Keratinocyte (primary cell): ENCODE data around the gene C1orf167. TPM values are rescaled to one million over a fixed set of nuclear protein-coding genes. Genes with fewer than 3 reads are reported as not detected.

Experiments used
- DNase-seq: peaks from one replicate; pipeline ENCODE4 v3.0.0-alpha.2; 2011; ENCODE audit warnings: low read depth, missing footprints, low spot score
- FAIRE-seq: peaks from 2 replicates; lab custom pipeline; 2011; peaks lifted over from hg19 to GRCh38; lab: Jason Lieb, UNC
- H2AFZ ChIP-seq: 2 replicates; pipeline ENCODE4 v1.6.0; 2012; ENCODE audit warnings: low read length, control low read depth, inconsistent platforms; ENCODE audit not compliant: control insufficient read depth
- H3K27ac ChIP-seq: 2 replicates; pipeline ENCODE4 v1.5.1; 2011; ENCODE audit warnings: low read length; ENCODE audit not compliant: control insufficient read depth, insufficient read depth
- H3K27me3 ChIP-seq: 3 replicates; pipeline ENCODE4 v1.6.0; 2011; ENCODE audit warnings: low read length; ENCODE audit not compliant: control insufficient read depth, insufficient read depth; ENCODE audit errors: extremely low read depth
- H3K36me3 ChIP-seq, 2 experiments: 2 replicates in 1 of 2; 3 replicates in 1 of 2; pipeline ENCODE4 v1.5.1; 2011; ENCODE audit warnings: low read length in 2 of 2, mild to moderate bottlenecking in 1 of 2; ENCODE audit not compliant: control insufficient read depth in 2 of 2, insufficient read depth in 2 of 2; ENCODE audit errors: extremely low read depth in 1 of 2
- H3K4me1 ChIP-seq: 3 replicates; pipeline ENCODE4 v1.5.1; 2011; ENCODE audit warnings: low read length; ENCODE audit not compliant: control insufficient read depth, insufficient read depth; ENCODE audit errors: extremely low read depth
- H3K4me2 ChIP-seq: 3 replicates; pipeline ENCODE4 v1.6.0; 2011; ENCODE audit warnings: low read depth, low read length; ENCODE audit not compliant: control insufficient read depth, insufficient read depth; ENCODE audit errors: extremely low read depth
- H3K4me3 ChIP-seq, 3 experiments: fragments of 200-600 bp in 1 of 3; sonication (generic) in 1 of 3; 2 replicates in 2 of 3; 3 replicates in 1 of 3; pipeline ENCODE4 v1.5.1; 2011 to 2016; ENCODE audit warnings: low read length in 3 of 3, mild to moderate bottlenecking in 3 of 3, control low read depth in 2 of 3, inconsistent platforms in 1 of 3, low read depth in 1 of 3, mixed read lengths in 1 of 3, mixed run types in 1 of 3, moderate library complexity in 1 of 3; ENCODE audit not compliant: control insufficient read depth in 2 of 3, insufficient read depth in 2 of 3; ENCODE audit errors: extremely low read depth in 1 of 3
- H3K79me2 ChIP-seq: 2 replicates; pipeline ENCODE4 v1.6.0; 2012; ENCODE audit warnings: low read length; ENCODE audit not compliant: control insufficient read depth, insufficient read depth
- H3K9ac ChIP-seq: 3 replicates; pipeline ENCODE4 v1.6.0; 2011; ENCODE audit warnings: low read length; ENCODE audit not compliant: control insufficient read depth, insufficient read depth; ENCODE audit errors: extremely low read depth
- H3K9me1 ChIP-seq: 3 replicates; pipeline ENCODE4 v1.6.0; 2011; ENCODE audit warnings: low read length; ENCODE audit not compliant: control insufficient read depth, insufficient read depth; ENCODE audit errors: extremely low read depth
- H3K9me3 ChIP-seq: 2 replicates; pipeline ENCODE4 v1.5.1; 2012; ENCODE audit warnings: low read depth, low read length; ENCODE audit not compliant: control insufficient read depth
- H4K20me1 ChIP-seq: 3 replicates; pipeline ENCODE4 v1.6.0; 2011; ENCODE audit warnings: low read length; ENCODE audit not compliant: control insufficient read depth, insufficient read depth; ENCODE audit errors: extremely low read depth
- EZH2 ChIP-seq: IDR thresholded peaks from one replicate; pipeline ENCODE4 v1.6.1; 2012; ENCODE audit warnings: inconsistent platforms, mild to moderate bottlenecking, low read length, moderate library complexity
- dilution Hi-C: fragments of 300-500 bp; cut with MboI; formaldehyde crosslinking; loops from one replicate; pipeline ENCODE4 v1.7.0; 2020; ENCODE audit warnings: low sequenced_read_pairs; ENCODE audit not compliant: extremely low pct_ligation_motif_present
- polyA plus RNA-seq, 5 experiments: library from polyadenylated mRNA; depleted of rRNA in 3 of 5; stranded (reverse) in 3 of 5; stranded (forward) in 1 of 5; unstranded in 1 of 5; fragments of >200 nt; gene quantifications; 1 replicate in 1 of 5; 2 replicates in 3 of 5; 3 replicates in 1 of 5; pipeline versions ENCODE4 v1.2.1 to v1.2.3, GENCODE V29; 2011 to 2012; ENCODE audit warnings: missing spikeins in 2 of 5, low read depth in 1 of 5, low replicate concordance in 1 of 5
- TF ChIP-seq, protein P1 (sequence below), 3 experiments: IDR thresholded peaks in 1 of 3; conservative IDR thresholded peaks in 1 of 3; optimal IDR thresholded peaks in 1 of 3; 2 replicates in 2 of 3; 3 replicates in 1 of 3; pipeline versions ENCODE3 to v1.5.1; 2011; ENCODE audit warnings: low read length in 3 of 3, mild to moderate bottlenecking in 3 of 3, moderate library complexity in 2 of 3, control low read depth in 1 of 3, inconsistent platforms in 1 of 3; ENCODE audit not compliant: insufficient read depth in 2 of 3; ENCODE audit errors: extremely low read depth in 1 of 3

C1orf167 gene
- polyA plus RNA-seq, 1 donor (not counting 4 experiments of a cell fraction or from before 2014, with no cell fraction given), result not detected

DNA sequence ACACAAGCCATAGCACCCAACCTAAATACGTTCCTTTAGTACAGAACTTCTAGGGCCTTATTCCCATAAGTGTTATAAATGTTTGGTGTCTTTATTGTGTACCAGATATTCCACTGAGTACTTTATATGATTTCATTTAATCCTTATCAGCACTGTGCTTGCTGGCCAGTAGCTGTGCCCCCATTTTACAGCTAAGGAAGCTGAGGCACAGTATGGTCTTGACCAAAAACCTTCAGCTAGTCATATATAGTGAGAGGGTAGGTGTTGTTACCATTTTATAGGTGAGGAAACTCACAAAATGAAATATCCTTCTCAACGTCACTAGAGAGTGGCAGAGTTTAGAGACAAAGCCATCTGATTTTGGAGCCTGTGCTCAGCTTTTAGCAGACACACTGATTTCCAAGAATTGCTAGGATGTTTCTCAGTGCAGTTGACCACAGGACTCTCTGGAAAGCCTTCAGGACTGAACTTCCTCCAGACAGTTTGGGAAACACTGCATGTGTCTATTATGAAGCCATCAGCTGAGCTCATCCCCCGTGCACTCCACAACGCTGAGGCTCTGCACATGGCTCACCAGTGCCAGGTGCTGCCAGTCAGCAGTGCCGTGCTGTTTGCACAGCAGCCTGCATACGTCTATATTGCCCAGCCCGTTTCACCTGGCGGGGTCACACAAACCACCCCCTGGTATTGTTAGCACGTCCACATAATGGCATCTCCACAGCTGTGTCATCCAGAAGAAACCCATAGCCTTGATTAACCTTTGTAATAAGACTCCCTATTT, 70.1 kb downstream of the C1orf167 start:
- H3K9ac ChIP-seq, result no peak overlapping the region
- peaks cover 60 to 67% of the 10 kb centered on the region in 2 experiments for H3K36me3 ChIP-seq
- H3K9me3 ChIP-seq, result no peaks in the 10 kb centered on the region
- H3K4me1 ChIP-seq, result no peaks in the 10 kb centered on the region
- no peak for FAIRE-seq
- dilution Hi-C loops, result no loop called here
- H3K9me1 ChIP-seq, result no peaks in the 10 kb centered on the region
- H3K4me2 ChIP-seq, result no peak overlapping the region
- no peaks in the 10 kb centered on the region for H3K79me2 ChIP-seq
- DNase-seq, result no peak
- no peak overlapping the region for H2AFZ ChIP-seq
- no peak overlapping the region for H3K27ac ChIP-seq
- H3K4me3 ChIP-seq, result no peak overlapping the region
- H4K20me1 ChIP-seq, result peaks cover 3% of the 10 kb centered on the region
- no peaks in the 10 kb centered on the region for H3K27me3 ChIP-seq
- TF ChIP-seq, protein P1, sequence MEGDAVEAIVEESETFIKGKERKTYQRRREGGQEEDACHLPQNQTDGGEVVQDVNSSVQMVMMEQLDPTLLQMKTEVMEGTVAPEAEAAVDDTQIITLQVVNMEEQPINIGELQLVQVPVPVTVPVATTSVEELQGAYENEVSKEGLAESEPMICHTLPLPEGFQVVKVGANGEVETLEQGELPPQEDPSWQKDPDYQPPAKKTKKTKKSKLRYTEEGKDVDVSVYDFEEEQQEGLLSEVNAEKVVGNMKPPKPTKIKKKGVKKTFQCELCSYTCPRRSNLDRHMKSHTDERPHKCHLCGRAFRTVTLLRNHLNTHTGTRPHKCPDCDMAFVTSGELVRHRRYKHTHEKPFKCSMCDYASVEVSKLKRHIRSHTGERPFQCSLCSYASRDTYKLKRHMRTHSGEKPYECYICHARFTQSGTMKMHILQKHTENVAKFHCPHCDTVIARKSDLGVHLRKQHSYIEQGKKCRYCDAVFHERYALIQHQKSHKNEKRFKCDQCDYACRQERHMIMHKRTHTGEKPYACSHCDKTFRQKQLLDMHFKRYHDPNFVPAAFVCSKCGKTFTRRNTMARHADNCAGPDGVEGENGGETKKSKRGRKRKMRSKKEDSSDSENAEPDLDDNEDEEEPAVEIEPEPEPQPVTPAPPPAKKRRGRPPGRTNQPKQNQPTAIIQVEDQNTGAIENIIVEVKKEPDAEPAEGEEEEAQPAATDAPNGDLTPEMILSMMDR (optimal IDR thresholded peaks at IDR 0.05 in 1 of 3, IDR thresholded peaks at IDR 0.05 in 1 of 3, conservative IDR thresholded peaks at IDR 0.05 in 1 of 3; ENCODE audit: extremely low read depth in 1 of 3, insufficient read depth in 2 of 3, low read length in 3 of 3), result no peak
- no peak for TF ChIP-seq EZH2

DNA sequence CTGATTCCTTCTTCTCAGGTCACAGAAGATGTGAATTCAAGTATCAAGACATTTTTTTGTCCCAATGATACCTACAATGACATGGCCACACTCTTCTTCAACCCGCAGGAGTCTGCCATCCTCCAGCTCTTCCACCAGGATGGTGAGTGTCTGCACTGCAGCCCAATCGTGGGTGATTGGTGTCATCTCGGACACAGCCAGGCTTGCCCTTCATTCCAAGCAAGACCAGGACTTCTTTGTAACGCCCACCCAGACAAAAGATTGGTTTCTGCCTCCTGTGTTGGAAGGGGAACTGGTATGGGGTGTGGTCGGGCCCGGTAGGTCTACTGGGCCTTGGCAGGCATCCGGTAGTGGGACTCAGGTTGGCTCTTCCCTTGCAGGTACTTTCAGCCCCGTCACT, 71.5 kb downstream of the C1orf167 start:
- H3K9me3 ChIP-seq, result no peaks in the 10 kb centered on the region
- no peaks in the 10 kb centered on the region for H3K79me2 ChIP-seq
- H3K4me2 ChIP-seq, result no peak overlapping the region
- H2AFZ ChIP-seq, result no peak overlapping the region
- no peak overlapping the region for H3K27ac ChIP-seq
- peaks cover 3% of the 10 kb centered on the region for H4K20me1 ChIP-seq
- FAIRE-seq, result no peak
- no peak overlapping the region for H3K9ac ChIP-seq
- H3K4me3 ChIP-seq, result no peak overlapping the region
- no peak for DNase-seq
- dilution Hi-C loops, result no loop called here
- no peaks in the 10 kb centered on the region for H3K27me3 ChIP-seq
- no peaks in the 10 kb centered on the region for H3K9me1 ChIP-seq
- TF ChIP-seq EZH2, result no peak
- TF ChIP-seq, protein P1 (optimal IDR thresholded peaks at IDR 0.05 in 1 of 3, IDR thresholded peaks at IDR 0.05 in 1 of 3, conservative IDR thresholded peaks at IDR 0.05 in 1 of 3; ENCODE audit: extremely low read depth in 1 of 3, insufficient read depth in 2 of 3, low read length in 3 of 3), result no peak
- H3K4me1 ChIP-seq, result no peaks in the 10 kb centered on the region
- H3K36me3 ChIP-seq, result peaks cover 60 to 62% of the 10 kb centered on the region in 2 experiments
